ENCODE results near the gene BUB1.

- TF ChIP-seq, protein P1, sequence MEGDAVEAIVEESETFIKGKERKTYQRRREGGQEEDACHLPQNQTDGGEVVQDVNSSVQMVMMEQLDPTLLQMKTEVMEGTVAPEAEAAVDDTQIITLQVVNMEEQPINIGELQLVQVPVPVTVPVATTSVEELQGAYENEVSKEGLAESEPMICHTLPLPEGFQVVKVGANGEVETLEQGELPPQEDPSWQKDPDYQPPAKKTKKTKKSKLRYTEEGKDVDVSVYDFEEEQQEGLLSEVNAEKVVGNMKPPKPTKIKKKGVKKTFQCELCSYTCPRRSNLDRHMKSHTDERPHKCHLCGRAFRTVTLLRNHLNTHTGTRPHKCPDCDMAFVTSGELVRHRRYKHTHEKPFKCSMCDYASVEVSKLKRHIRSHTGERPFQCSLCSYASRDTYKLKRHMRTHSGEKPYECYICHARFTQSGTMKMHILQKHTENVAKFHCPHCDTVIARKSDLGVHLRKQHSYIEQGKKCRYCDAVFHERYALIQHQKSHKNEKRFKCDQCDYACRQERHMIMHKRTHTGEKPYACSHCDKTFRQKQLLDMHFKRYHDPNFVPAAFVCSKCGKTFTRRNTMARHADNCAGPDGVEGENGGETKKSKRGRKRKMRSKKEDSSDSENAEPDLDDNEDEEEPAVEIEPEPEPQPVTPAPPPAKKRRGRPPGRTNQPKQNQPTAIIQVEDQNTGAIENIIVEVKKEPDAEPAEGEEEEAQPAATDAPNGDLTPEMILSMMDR (IDR thresholded peaks at IDR 0.05) = no peak
- TF ChIP-seq POLR2AphosphoS5 (IDR thresholded peaks at IDR 0.05) (no peak), EP300 (IDR thresholded peaks at IDR 0.05; ENCODE audit: low read depth) (no peak), POLR2A (IDR thresholded peaks at IDR 0.05) (no peak)
Observed at GRCh38 chr2:110725859-110726258, 48.0 kb upstream of the BUB1 start.
